Transverse colon (tissue), 4 donors: Measurements from ENCODE around the gene PITPNC1. TPM values are rescaled to one million over a fixed set of nuclear protein-coding genes. Genes with fewer than 3 reads are reported as not detected.
A peak's percentile ranks its signal among the peaks of the same experiment; 100 is the strongest.

ENCODE experiments used
- DNase-seq: peaks from one replicate; pipeline ENCODE4 v3.0.0-alpha.2; 2019
- H3K27ac ChIP-seq, 4 donors: fragments of 200-600 bp; sonication (generic); 2 replicates each; pipeline ENCODE4 v1.5.1; 2016 to 2018; ENCODE audit warnings: inconsistent platforms in 4 of 4
- H3K27me3 ChIP-seq: fragments of 200-600 bp; sonication (generic); 2 replicates; pipeline ENCODE4 v1.5.1; 2017; ENCODE audit warnings: inconsistent platforms
- H3K36me3 ChIP-seq, 4 donors: fragments of 200-600 bp; sonication (generic); 2 replicates each; pipeline ENCODE4 v1.5.1; 2017 to 2019; ENCODE audit warnings: inconsistent platforms in 4 of 4
- H3K4me1 ChIP-seq, 4 donors: fragments of 200-600 bp; sonication (generic); 2 replicates each; pipeline ENCODE4 v1.5.1; 2017 to 2020; ENCODE audit warnings: inconsistent platforms in 4 of 4
- H3K4me3 ChIP-seq, 4 donors: fragments of 200-600 bp; sonication (generic); 1 replicate in 1 of 4; 2 replicates in 3 of 4; pipeline versions ENCODE4 v1.5.1 to v1.6.1; 2017 to 2019; ENCODE audit warnings: inconsistent platforms in 4 of 4
- H3K9me3 ChIP-seq, 2 donors: fragments of 200-600 bp; sonication (generic); 2 replicates each; pipeline ENCODE4 v1.5.1; 2017 to 2019; ENCODE audit warnings: inconsistent platforms in 2 of 2
- CTCF ChIP-seq, 5 experiments: fragments of 200-600 bp in 3 of 5; fragments of 450-650 bp in 2 of 5; sonication (generic) in 3 of 5; IDR thresholded peaks; 1 replicate in 2 of 5; 2 replicates in 3 of 5; pipeline ENCODE4 v1.5.1; 2016 to 2017; ENCODE audit warnings: antibody characterized with exemption in 5 of 5, inconsistent platforms in 3 of 5, mild to moderate bottlenecking in 2 of 5, moderate library complexity in 1 of 5
- EP300 ChIP-seq: sonication (generic); formaldehyde crosslinking; IDR thresholded peaks from one replicate; pipeline ENCODE4 v1.6.1; 2017; ENCODE audit warnings: antibody characterized with exemption, low read depth
- POLR2A ChIP-seq: fragments of 450-650 bp; IDR thresholded peaks from one replicate; pipeline ENCODE4 v1.6.1; 2016; ENCODE audit warnings: antibody characterized with exemption, mild to moderate bottlenecking, moderate library complexity
- POLR2AphosphoS5 ChIP-seq, 3 donors: sonication (generic); formaldehyde crosslinking; IDR thresholded peaks; one replicate each; pipeline ENCODE4 v1.6.1; 2016; ENCODE audit warnings: antibody characterized with exemption in 3 of 3
- WGBS, 2 donors: methylation state at CpG; one replicate each; pipeline ENCODE4 v1.1.5; 2018; ENCODE audit warnings: low coverage in 1 of 2; 5-methylcytosine and 5-hydroxymethylcytosine counted together
- in situ Hi-C, 4 donors: fragments of 200-750 bp; cut with MboI; loops; one replicate each; pipeline versions ENCODE4 v1.15.0 to v1.15.1; 2017; ENCODE audit warnings: low sequenced_read_pairs in 3 of 4, low pct_ligation_motif_present in 1 of 4, low pct_unique_long_range_greater_than_20kb in 1 of 4
- intact Hi-C: fragments of 100-400 bp; cut with DNase I; formaldehyde crosslinking; loops from one replicate; pipeline ENCODE4 v1.15.1; 2023; ENCODE audit warnings: low total_unique reads
- total RNA-seq, 4 donors: library from RNA; depleted of rRNA; stranded (reverse); fragments of >200 nt; gene quantifications; one replicate each; pipeline ENCODE4 v1.1.0, GENCODE V29; 2016

Gene PITPNC1
- total RNA-seq, 4 donors from 2014 or later: 1.6 to 10.3 (median 4.0) TPM

DNA sequence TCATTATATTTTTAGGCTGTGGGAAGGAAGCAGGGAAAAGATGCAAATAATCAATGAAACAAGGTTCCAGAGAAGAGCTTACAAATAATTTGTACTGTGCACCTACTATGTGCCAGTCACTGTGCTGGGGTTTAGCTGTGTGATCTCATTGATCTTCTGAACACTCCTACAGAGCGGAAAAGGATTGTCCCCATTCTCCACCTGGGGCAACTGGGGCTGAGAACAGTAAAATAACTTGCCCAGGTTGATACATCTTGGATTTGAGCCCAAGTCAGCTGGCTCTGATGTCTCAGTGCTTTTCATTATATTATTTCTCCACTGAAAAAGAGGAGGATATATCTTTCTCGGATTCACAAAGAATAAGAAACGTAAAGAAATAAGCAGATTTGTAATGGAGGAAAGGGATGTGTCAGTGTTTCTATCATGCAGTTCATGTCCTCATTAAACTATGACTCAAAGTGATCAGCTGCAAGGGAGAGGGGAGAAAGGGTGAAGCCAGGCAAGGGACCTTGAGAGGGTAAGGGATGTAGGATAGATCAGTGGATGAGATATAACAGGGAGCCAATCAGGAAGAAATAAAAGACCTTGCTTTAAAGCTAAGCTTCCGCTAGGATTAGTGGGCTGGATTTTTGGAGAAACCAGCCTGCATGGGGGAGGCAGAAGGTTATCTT lies 197.0 kb downstream of the PITPNC1 start:
- no peak for DNase-seq
- Histone ChIP-seq H3K9me3 (no peaks in the 10 kb centered on the region), H3K36me3 (peaks cover 0 to 6% (median 0%) of the 10 kb centered on the region in 4 donors), H3K27me3 (no peaks in the 10 kb centered on the region), H3K27ac (no peak overlapping the region), H3K4me3 (no peak overlapping the region), H3K4me1 (no peaks in the 10 kb centered on the region)
- in situ Hi-C loops (no loop called here), intact Hi-C loops (no loop called here)
- 86 to 91% methylated on average over 3 to 4 of the region's 4 CpGs for WGBS, 2 donors
- TF ChIP-seq EP300 (no peak), POLR2A (no peak), POLR2AphosphoS5 (IDR thresholded peaks at IDR 0.05) (no peak), CTCF (IDR thresholded peaks at IDR 0.05) (no peak)

DNA sequence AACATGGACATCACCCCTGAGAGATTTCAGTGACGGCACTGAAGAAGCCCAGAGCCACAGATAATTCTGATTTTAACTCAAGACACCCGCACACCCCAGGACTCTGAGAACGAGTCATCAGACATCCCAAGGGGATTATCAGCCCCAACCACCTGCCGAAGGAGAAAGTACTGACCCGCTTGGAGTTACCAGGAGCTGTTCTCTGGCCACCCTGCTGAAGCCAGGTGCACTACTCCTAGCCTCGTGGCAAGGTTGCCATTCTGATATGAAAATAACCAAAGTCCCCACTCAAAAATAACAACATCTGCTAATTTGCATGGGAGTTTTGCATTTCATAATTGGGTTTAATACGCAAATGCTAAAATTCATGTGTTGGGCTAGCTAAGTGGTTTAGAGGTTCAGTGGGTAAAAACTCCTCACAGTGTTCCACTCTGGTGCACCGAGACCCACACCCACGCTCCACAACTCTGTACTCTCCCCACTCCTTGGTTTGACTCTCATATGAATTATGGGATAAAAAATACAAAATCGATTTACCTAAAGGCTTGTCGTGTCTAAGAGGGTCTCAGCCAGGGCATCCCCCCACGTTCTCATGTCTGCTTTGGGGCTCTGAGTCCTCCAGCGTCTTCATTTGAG lies 197.7 kb downstream of the PITPNC1 start:
- in situ Hi-C loops: no loop called here
- no peak overlapping the region for H3K27ac ChIP-seq
- no peak for TF ChIP-seq CTCF (IDR thresholded peaks at IDR 0.05)
- no peak for TF ChIP-seq EP300
- TF ChIP-seq POLR2A: no peak
- no peak for TF ChIP-seq POLR2AphosphoS5 (IDR thresholded peaks at IDR 0.05)
- peaks cover 0 to 6% (median 0%) of the 10 kb centered on the region in 4 donors for H3K36me3 ChIP-seq
- DNase-seq: no peak
- no peaks in the 10 kb centered on the region for H3K27me3 ChIP-seq
- no peaks in the 10 kb centered on the region for H3K4me1 ChIP-seq
- 82 to 95% methylated on average over 5 to 13 of the region's 13 CpGs for WGBS, 2 donors
- no peaks in the 10 kb centered on the region for H3K9me3 ChIP-seq
- H3K4me3 ChIP-seq: no peak overlapping the region
- intact Hi-C loops: no loop called here

DNA sequence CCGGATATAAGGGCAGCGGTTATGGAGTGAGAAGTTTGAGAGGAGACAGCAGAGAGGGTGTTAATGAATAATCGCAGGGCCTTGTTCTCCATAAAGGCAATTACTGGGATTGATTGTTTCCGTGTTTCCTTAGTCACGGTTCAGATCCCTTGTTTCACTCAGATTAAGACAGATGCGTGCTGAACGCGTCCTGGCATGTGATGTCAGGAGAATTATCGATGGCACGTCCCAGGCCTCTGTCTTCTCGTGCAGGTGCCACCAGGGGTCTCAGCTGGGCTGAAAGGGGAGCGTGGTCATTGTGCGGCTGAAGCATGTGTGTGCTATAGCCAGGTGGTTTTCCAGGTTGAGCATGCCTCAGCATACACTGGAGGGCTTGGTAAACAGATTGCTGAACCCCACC lies 198.2 kb downstream of the PITPNC1 start:
- no peak for TF ChIP-seq CTCF (IDR thresholded peaks at IDR 0.05)
- TF ChIP-seq POLR2AphosphoS5 (IDR thresholded peaks at IDR 0.05): no peak
- Histone ChIP-seq H3K9me3 (no peaks in the 10 kb centered on the region), H3K27ac (no peak overlapping the region), H3K36me3 (peaks cover 0 to 6% (median 0%) of the 10 kb centered on the region in 4 donors), H3K4me3 (no peak overlapping the region), H3K27me3 (no peaks in the 10 kb centered on the region), H3K4me1 (no peaks in the 10 kb centered on the region)
- DNase-seq: peak; percentile 22
- intact Hi-C loops (no loop called here), in situ Hi-C loops (no loop called here)
- WGBS, 2 donors: 61% methylated on average over 13 of the region's 13 CpGs; no CpG with 5 or more reads in 1 of the 2 donors

GRCh38 chr17:67576471-67577115 lies 199.5 kb downstream of the PITPNC1 start:
- Histone ChIP-seq H3K9me3 (no peaks in the 10 kb centered on the region), H3K27me3 (no peaks in the 10 kb centered on the region), H3K27ac (no peak overlapping the region), H3K36me3 (peaks cover 0 to 6% (median 0%) of the 10 kb centered on the region in 4 donors), H3K4me3 (no peak overlapping the region), H3K4me1 (no peaks in the 10 kb centered on the region)
- in situ Hi-C loops (no loop called here), intact Hi-C loops (no loop called here)
- no peak for TF ChIP-seq POLR2AphosphoS5 (IDR thresholded peaks at IDR 0.05)
- no peak for TF ChIP-seq POLR2A
- no peak for TF ChIP-seq EP300
- TF ChIP-seq CTCF (IDR thresholded peaks at IDR 0.05): no peak
- no peak for DNase-seq
- WGBS, 2 donors: 94% methylated on average over 5 to 10 of the region's 10 CpGs
